Measurements from ENCODE around the gene ARHGAP23.
"Not testable (repeated sequence)": the region's sequence is repeated elsewhere in the genome, so short reads cannot be mapped to it uniquely, and the experiment has no call there.

ARHGAP23 gene

DNA sequence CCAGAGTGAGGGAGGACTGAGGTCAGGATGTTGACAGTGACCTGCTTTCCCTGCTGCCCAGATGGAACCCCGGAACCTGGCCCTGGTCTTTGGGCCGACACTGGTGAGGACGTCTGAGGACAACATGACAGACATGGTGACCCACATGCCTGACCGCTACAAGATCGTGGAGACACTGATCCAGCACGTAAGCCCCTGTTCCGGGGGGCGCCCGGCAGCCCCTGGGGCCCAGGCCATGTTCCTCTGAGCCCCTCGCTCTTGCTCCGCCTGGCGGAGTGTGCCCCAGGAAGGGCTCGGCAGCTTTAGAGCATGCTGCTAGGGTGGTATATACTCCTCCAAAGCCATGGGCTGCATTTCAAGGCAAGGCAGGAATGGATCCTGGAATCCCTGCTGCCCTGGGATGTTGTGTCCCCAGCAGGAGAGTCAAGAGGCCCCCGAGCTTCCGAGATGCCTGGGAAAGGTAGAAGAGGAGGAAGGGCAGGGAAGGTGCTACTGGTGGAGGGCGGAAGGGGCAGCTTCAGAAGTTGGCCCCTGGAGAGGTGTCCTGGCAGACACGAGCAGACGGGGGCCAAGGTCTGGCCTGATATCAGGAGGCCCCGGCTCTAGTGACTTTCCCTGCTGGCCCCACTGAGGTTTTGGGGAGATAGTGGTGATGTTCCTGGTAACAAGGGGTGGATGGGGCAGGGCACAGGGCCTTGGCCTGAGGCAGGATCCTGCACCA, 63.2 kb downstream of the ARHGAP23 start:
- DNase-seq: not testable (repeated sequence)

DNA sequence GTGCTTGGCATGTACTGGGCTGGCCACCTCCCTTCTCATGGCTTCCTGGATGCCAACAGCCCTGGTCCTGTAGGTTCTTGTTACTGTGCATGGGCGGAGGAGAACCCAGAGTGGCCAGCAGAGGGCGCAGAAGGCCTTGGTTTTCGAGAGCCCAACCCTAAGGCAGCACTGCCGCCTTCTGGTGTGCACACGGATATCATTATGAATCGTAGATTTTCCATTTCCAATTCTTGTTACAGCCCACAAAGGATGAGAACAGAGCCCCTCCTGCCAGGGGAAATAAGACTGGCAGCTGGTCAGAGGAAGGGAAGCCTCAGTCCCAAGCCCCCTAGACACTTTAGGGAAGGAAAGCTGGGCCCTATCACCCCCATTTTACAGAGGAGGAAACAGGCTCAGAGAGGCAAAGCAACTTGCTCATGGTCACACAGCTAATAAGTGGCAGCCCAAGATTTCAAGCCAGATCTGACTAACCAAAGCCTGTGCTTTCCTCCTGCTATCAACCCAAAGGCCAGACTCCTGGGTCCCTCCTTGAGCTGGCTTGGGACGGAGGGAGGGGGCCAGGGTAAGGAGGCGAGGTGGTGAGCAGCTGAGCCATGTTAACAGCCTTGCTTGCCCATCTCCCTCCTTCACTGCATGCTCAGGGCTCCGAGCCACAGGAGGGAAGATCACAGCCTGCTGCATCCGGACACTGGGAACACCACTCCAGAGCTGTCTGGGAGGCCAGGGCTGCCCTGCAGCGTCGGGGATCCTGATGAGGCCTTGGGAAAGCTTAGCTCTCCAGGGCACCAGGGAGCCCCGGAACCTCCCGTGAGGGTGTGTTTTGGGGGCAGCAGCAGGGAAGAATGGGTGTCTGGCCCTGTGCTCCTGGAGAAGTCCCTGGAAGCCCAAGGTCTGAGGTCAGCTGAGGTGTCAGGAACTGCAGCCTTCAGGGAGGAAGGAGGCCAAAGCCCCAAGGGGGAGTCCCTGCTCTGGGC, 64.1 kb downstream of the ARHGAP23 start:
- peak; percentile 87 for DNase-seq

DNA sequence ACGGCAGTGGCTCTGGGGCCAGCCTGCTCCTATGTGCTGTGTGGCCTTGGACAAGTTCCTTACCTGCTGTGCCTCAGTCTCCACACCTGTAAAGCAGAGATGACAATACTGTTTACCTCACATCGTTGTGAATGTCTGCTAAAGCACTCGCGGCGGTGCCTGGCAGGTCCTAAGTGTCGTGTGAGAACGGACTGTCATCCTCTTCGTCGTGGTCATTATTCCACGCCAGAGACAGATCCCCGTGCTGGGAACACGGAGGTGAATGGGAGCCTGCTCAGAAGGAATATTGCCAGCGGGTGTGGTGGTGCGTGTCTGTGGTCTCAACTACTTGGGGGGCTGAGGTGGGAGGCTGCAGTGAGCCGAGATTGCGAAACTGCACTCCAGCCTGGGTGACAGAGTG, 65.9 kb downstream of the ARHGAP23 start:
- not testable (repeated sequence) for DNase-seq

DNA sequence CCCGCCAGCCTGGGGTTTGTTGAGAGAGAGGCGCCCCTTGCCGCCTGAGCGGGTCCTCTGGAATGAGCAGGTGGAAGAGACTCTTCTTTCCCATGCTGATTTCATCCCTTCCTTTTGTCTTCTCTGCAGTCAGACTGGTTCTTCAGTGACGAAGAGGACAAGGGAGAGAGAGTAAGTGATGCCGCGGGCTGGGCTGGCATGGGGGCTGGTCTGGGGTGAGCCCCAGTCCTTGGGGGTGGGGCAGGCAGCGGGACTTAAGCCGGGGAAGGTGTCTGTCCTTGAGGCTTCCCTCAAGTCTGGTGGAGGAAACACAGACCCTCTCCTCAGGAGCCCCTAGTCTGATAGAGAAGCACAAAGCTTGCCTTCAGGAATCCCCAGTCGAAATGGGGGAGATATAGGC, 69.4 kb downstream of the ARHGAP23 start:
- not testable (repeated sequence) for DNase-seq

DNA sequence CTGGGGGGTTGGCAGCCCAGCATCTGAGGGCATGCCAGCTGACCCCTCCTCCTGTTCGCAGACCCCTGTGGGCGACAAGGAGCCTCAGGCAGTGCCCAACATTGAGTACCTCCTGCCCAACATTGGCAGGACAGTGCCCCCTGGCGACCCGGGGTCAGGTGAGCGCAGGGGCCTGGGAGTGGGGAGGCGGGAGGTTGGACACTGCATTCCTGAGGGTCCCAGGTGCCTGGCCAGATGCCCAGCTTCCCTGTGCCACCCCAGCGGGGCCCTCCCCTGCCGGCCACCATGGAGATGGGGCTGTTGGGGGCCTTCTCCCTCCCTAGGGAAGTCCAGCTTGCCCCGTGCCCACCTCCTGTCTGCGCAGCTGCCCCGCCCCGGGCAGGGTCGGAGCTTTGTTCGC, 70.1 kb downstream of the ARHGAP23 start:
- no peak for DNase-seq

DNA sequence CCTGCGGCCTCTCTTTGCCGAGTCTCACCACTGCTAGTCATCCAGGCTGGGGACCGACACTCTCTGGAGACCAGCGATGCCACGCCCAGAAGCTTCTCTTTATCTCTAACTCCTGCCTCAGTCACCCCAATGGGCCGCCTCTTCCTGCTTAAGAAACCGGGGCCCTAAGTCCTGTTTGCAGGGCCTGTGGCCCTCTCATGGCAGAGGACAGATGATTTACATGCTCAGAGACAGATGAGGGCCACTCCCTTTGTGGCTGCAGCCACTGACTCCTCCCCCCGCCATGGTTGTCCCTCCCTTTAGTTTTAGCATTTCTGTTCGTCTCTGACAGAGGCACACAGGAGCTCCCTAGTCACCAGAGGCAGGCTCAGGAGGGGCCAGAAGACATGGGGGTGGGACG, 71.0 kb downstream of the ARHGAP23 start:
- not testable (repeated sequence) for DNase-seq

DNA sequence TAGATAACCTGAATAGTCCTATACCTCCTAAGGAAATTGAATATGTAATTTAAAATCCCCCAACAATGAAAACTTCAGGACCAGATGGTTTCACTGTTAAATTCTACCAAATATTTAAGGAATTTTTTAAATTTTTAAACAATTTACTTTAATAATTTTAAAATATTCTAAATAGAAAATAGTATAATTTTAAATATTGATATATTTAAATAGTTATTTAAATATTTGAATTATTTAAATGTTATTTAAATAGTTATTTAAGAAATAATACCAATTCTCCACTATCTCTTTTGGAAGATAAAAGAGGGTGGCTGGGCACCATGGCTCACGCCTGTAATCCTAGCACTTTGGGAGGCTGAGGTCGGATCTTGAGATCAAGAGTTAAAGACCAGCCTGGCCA, 73.5 kb downstream of the ARHGAP23 start:
- DNase-seq: not testable (repeated sequence)

DNA sequence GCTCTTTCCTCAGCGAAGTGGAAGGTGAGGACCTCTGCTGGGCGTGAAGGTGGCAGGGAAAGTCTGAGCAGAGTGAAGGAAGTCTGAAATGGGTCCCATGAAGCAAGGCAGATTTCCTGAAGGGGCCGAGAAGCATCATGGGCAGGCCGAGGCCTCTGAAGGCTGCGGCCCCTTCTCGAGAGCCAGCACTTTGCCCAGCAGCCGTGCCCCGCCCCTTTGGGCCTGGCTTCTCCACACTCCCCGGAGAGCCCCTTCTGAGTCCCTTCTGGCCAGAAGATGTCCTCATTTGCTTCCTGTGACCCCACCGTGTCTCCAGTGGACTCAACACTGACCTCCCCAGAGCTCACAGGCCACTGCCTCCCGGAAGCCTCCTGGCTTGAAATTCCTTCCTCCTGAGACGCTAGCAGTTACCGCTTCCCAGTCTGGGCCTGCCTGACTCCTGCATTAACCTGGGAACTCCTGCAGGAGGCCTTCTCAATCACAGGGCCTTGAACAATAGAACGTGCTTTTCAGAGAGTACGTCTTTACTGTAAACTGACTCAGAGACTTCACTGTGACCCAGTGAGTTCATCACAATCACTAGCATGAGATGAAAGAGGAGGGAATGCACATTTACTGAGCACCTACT, 75.1 kb downstream of the ARHGAP23 start:
- DNase-seq: not testable (repeated sequence)

DNA sequence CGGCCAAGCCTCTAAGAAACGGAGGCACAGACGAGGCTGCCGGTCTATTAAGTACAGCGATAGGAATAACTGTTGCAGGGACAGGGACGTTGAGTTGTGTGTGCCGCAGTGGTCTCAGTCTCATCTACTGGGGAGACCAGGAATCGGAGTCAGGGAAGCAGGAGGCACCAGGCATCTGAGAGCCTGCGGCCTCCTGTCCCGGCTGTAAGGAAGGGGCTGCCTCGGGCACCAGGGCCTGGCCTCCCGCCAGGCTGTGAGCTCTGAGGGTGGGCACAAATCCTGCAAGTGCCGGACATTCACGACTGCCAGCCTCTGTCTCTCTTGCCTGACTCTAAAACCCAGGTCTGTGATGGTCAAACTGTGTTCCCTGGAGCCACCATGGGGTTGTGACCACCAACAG, 76.0 kb downstream of the ARHGAP23 start:
- DNase-seq: no peak

DNA sequence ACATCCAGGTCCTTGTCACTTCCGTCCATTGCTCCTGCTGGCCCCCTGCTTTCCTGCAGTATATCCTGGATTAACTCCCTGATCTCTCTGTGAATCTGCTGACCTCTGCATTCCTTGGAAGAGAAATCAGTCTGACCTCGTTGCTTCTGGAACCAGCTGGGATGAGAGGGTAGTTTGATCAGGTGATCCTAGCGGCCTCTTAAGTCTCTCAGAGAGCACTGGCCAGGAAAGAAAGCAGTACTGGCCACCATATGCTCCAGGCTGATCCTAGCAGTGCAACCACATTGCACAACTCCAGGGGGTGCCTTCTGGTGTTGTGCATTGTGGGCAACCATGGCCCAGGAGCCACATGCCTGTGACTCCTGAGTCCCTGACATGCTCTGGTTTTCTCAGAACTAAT, 79.2 kb downstream of the ARHGAP23 start:
- no peak for DNase-seq

DNA sequence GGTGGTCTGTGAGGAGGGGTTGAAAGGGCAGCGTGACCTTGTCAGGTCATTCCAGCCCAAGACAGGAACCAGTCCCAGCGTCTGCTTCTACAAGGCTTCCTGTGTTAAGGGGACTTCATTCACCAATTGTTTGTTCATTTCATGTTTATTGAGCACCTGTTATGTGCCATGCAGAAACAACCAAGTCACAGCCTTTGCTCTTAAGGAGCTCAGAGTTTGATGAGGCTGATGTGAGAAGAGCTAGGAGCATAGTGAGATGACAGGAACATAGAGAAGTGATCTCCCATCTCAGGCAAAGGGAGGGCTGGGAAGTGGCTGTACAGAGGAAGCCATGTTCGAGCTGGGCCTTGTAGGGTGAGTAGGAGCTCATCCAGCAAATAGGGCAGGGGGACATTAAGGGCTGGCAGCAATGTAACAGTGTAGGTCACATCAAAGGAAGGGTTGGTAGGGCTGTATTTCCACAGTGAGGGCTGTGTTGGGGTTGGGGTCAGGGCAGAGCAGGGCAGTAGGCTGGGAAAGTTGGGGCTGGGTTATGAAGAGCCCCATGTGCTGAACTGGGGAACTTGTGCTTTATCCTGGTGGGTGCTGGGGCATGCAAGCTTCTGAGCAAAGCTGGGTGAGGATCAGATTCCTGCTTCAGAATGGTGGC, 79.8 kb downstream of the ARHGAP23 start:
- no peak for DNase-seq

DNA sequence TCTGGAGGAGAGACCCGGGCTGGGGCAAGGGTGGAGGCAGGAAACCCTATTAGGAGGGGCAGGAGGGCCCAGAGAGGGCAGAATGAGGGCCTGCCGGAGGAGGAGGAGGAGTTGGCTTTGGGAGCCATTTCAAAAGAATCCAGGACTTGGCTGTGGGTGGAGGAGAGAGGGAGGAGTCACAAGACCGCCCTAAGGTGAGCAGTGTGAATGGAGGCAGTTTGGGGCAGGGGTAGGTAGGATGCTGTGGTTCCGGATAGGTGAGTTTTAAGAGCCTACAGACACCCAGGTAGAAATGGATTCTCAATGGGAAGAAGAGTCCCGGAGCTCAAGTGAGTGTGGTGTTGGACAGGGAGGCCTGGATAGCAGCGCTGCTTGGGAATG, 80.3 kb downstream of the ARHGAP23 start:
- DNase-seq: no peak

DNA sequence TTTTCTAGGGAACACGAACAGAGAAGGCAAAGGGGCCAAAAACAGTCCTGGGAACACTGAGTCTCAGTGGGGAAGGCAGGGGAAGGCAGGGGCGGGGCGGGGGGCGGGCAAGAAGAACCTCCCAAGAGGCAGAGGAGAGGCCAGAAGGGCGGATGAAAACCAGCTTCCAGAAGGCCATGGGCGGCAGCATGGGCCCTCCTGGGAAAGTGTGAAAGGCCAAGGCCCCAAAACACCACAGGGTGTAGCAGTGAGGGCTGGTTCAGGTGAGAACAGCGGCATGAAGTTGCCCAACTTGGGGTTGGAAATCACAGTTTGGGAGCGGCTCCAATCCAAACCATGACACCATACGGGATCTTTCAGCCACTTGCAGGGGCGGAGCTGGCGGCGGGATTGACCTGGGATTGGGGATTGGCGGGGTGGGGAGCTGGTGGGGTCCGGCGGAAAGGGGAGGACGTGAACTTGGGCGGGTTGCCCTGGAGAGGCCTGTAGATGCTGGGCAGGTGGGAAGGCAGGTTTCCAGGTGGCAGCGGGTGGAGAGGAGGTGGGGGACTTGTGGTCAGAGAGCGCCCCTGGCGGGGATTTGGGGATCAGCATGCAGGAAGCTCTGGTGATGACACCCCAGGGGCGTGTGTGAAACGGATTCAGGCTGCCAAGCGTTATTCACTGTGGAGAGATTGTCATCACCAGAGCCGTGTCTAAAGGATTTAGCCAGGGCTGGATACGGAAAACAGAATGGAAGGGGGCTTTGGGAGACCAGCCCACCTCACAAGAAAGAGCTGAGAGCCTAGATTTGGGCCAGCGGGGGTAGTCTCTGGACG, 80.9 kb downstream of the ARHGAP23 start:
- peak; percentile 55 for DNase-seq

DNA sequence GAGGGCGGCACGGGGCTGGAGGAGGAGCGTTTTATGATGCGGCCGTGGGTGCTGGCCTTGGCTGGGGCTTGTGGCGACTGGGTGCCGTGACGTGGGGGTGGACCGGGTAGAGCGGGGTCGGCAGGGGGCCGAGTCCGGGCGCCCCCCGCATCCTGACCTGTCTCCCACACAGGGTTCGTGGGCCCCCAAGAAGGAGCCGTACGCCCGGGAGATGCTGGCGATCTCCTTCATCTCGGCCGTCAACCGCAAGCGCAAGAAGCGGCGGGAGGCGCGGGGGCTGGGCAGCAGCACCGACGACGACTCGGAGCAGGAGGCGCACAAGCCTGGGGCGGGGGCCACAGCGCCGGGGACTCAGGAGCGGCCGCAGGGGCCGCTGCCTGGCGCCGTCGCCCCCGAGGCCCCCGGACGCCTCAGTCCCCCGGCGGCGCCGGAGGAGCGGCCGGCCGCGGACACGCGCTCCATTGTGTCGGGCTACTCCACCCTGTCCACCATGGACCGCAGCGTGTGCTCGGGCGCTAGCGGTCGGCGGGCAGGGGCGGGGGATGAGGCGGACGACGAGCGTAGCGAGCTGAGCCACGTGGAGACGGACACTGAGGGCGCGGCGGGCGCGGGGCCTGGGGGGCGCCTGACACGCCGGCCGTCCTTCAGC, 81.6 kb downstream of the ARHGAP23 start:
- no peak for DNase-seq

DNA sequence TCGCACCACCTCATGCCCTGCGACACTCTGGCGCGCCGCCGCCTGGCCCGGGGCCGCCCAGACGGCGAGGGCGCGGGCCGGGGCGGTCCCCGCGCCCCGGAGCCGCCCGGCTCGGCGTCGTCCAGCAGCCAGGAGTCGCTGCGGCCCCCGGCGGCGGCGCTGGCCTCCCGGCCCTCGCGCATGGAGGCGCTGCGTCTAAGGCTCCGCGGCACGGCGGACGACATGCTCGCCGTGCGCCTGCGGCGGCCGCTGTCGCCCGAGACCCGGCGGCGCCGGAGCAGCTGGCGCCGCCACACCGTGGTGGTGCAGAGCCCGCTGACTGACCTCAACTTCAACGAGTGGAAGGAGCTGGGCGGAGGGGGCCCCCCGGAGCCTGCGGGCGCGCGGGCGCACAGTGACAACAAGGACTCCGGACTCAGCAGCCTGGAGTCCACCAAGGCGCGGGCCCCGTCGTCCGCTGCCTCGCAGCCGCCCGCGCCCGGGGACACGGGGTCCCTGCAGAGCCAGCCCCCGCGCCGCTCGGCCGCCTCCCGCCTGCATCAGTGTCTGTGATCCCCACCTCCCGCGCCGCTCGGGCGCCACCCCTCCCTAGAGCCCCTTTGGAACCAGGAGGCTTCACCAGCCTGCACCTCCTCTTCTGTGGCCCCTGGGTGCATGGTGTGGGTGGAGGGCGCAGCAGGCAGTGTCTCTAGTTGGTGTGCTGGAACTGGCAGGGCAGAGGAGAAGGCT, 82.3 kb downstream of the ARHGAP23 start:
- DNase-seq: no peak

DNA sequence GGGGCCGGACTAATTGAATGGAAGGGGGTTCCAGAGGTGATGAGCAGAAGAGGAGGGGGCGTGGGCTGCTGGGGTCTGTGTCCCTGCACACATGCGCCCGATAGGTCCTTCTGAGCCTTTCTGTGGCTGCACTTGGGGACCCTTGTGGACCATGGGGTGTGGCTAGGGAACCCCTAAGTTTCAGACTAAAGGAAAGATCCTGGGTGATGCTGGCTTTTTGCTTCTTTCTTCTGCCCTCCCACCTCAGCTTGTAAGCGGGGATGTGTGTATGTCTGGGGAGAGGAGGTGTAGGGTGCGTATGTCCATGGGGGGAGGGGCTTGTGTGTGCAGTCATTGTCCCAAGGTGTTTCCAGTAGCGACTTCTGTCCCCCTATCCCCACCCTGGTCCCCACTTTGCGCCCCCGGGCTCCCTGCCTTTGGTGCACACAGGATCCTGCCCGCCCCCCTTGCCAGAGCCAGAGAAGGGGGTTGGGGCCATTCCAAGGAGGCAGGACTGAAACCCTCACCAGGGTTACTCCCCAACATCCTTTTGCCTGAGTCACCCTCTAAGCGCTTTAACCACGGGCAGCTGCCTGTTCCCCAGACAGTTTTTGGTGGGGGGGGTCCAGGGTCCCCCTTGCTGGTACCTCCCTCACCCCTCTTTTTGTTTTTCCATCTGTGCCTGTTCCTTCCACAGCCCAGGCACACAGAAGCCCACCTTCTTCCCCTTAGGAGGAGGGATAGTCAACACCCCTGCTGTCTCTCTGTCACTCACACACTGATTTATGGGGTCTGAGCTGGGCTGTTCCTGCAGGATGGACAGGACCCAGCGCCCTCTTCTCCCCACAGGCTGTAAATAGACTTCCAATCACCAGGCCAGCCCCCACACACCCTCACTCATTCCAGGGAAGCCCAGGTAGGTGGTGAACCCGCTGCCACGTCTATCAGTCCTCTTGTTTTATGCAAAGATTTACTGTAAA, 83.2 kb downstream of the ARHGAP23 start:
- DNase-seq: no peak

DNA sequence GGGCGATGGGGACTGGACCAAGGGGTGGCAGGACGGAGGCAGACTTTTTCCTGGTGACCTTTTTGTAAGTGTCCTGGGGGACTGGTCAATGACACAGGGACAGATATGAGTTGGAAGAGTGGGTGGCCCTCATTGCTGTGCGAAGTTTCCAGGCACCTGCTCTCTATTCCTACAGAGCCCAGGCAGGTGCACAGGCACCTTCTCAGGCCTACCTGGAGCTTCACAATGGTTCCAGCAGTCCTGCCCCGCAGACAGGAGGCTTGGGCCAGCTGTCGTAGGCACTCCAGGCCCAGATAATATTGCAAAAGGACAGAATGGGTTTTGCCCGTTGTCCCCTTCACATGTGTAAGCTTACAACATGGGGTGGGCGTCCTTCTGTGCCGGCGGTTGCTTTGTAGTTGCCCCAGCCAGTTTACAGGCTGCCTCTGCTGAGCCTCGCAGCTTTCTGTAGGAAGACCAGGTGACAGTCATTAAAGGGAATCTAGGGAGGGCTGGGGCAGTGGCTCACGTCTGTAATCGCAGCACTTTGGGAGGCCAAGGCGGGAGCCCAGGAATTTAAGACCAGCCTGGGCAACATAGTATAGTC, 84.3 kb downstream of the ARHGAP23 start:
- DNase-seq: no peak

DNA sequence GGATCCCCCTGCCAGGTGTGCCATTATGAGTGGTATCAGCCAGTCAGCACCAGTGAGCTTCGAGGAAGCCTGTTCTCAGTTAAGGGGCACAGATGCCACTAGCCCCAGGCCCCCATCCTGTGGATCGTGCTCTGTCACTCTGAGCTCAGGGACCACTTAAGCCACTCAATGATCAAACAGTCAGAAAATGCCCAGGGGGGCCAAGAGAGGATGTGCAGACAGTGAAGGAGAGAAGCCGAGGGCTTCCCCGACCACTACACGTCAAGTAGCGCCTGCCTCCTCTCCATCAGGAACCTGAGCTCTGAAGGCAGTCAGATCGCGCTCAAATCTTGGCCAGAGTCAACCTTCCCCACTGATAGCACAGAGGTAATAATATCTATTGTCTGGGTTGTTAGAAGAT, 98.3 kb downstream of the ARHGAP23 start:
- not testable (repeated sequence) for DNase-seq

DNA sequence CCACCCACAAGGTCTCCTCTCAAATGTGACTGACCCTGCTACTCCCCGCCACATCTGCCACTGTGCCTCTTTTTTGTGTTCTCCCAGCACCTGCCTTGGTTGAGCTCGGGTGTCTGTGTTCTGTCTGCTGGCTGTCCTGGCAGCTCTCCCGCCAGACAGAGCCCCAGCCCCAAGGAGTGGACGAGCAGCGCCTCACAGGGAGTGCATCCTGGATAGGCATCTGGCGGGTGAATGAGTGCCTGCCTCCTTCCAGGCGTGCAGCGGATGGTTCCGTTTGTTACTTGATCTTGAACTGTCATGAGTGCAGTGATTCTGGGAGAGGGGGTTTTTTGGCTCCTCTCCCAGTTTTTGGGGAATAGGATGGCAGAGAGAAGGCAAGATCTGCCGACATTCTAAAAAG, 99.9 kb downstream of the ARHGAP23 start:
- not testable (repeated sequence) for DNase-seq

Data from CD4-positive, alpha-beta T cell treated with Interleukin-4 for 4 hours (primary cell).